ENCODE data around the gene CDC20B. TPM values are rescaled to one million over a fixed set of nuclear protein-coding genes. Genes with fewer than 3 reads are reported as not detected.

CDC20B gene
- total RNA-seq, 1 experiment from 2014 or later, result 0.26 TPM

DNA sequence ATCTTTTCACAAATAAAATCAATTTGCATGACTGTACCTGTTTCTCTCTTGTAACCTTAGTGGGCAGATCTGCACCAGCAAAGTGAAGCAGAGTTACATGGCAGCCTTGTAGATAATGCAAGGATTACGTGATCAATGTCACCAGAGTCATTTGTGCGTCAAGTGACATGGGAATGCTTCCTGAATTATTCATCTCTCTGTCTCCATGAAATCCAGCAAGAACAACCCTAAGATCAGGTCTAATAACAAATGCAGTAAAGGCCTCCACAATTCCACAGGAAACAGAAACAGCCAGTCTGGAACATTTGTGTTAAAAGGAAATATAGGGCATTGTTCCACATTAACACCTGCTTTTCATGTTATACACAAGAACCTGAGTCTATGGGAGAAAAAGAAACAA, 62.8 kb downstream of the CDC20B start:
- peaks cover 10% of the 10 kb centered on the region in 2 experiments for H3K4me1 Mint-ChIP-seq
- no peaks in the 10 kb centered on the region for H3K9me3 ChIP-seq (ENCODE audit: control insufficient read depth, low read depth, low read length)
- H4K8ac ChIP-seq (replicated peaks; ENCODE audit: insufficient read length, low read depth, low read length), result no peak overlapping the region
- TF ChIP-seq, protein P1, sequence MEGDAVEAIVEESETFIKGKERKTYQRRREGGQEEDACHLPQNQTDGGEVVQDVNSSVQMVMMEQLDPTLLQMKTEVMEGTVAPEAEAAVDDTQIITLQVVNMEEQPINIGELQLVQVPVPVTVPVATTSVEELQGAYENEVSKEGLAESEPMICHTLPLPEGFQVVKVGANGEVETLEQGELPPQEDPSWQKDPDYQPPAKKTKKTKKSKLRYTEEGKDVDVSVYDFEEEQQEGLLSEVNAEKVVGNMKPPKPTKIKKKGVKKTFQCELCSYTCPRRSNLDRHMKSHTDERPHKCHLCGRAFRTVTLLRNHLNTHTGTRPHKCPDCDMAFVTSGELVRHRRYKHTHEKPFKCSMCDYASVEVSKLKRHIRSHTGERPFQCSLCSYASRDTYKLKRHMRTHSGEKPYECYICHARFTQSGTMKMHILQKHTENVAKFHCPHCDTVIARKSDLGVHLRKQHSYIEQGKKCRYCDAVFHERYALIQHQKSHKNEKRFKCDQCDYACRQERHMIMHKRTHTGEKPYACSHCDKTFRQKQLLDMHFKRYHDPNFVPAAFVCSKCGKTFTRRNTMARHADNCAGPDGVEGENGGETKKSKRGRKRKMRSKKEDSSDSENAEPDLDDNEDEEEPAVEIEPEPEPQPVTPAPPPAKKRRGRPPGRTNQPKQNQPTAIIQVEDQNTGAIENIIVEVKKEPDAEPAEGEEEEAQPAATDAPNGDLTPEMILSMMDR (conservative IDR thresholded peaks at IDR 0.05), result no peak
- no peak overlapping the region for H2BK120ac ChIP-seq (ENCODE audit: low read depth, low read length, poor library complexity, severe bottlenecking)
- no peaks in the 10 kb centered on the region for H3K23me2 ChIP-seq (ENCODE audit: insufficient read length, low read depth, low read length, poor library complexity, severe bottlenecking)
- H3K9me3 Mint-ChIP-seq, result no peaks in the 10 kb centered on the region
- peak overlapping the region; percentile 6 to 72 (median 58); a peak in 1 of 7 replicates for H3K27ac Mint-ChIP-seq
- H3T11ph ChIP-seq (ENCODE audit: low read length), result no peak overlapping the region
- H3K27me3 ChIP-seq (ENCODE audit: insufficient read depth, low read length), result no peaks in the 10 kb centered on the region
- H3K18ac ChIP-seq (ENCODE audit: insufficient read length, low read depth, low read length), result no peak overlapping the region
- H4K5ac ChIP-seq (ENCODE audit: insufficient read length, low read depth, low read length), result no peak overlapping the region
- no peak overlapping the region for H3K14ac ChIP-seq (ENCODE audit: insufficient read depth, low read length)
- no peaks in the 10 kb centered on the region for H4K20me1 ChIP-seq (ENCODE audit: control insufficient read depth, insufficient read depth, insufficient read length)
- H2BK15ac ChIP-seq (ENCODE audit: low read depth, low read length), result no peak overlapping the region
- H2BK20ac ChIP-seq (ENCODE audit: low read depth, low read length, poor library complexity, severe bottlenecking), result no peak overlapping the region
- DNase-seq, result no peak
- no peak overlapping the region for H3K4me3 Mint-ChIP-seq
- no peak overlapping the region for H3K4ac ChIP-seq (ENCODE audit: low read depth, low read length)
- H2BK5ac ChIP-seq (ENCODE audit: insufficient read length, low read length), result no peak overlapping the region
- H3K4me2 ChIP-seq (ENCODE audit: insufficient read depth, insufficient read length, low read length), result no peak overlapping the region
- no peaks in the 10 kb centered on the region for H3K36me3 Mint-ChIP-seq (ENCODE audit: insufficient read depth in 1 of 3, low read depth in 3 of 3)
- no peaks in the 10 kb centered on the region for H3K79me2 ChIP-seq (ENCODE audit: insufficient read depth, low read length)
- no peak overlapping the region for H3K56ac ChIP-seq (ENCODE audit: insufficient read length, low read depth, low read length)
- no peak overlapping the region for H2AK5ac ChIP-seq (ENCODE audit: insufficient read length, low read length)
- H2AFZ ChIP-seq (ENCODE audit: low read length), result no peak overlapping the region
- H3K9ac ChIP-seq (ENCODE audit: extremely low read depth, insufficient read length, low read length), result no peak overlapping the region
- WGBS (ENCODE audit: extremely low coverage, insufficient read length, low lambda C conversion rate), result no CpG with 5 or more reads among the region's 2 CpGs
- H3K4me1 ChIP-seq (ENCODE audit: insufficient read depth, low read length), result peaks cover 3% of the 10 kb centered on the region
- no peak overlapping the region for H2BK12ac ChIP-seq (ENCODE audit: insufficient read length, low read depth, low read length)
- no peak overlapping the region for H3K27ac ChIP-seq (ENCODE audit: insufficient read length, low read depth, low read length)
- no peak overlapping the region for H3K23ac ChIP-seq (ENCODE audit: insufficient read length, low read depth, low read length)
- no peak overlapping the region for H4K91ac ChIP-seq (ENCODE audit: insufficient read length, low read depth, low read length)
- H3K79me1 ChIP-seq (ENCODE audit: insufficient read depth, low read depth, low read length, poor library complexity, severe bottlenecking), result no peaks in the 10 kb centered on the region
- H3K27me3 Mint-ChIP-seq (ENCODE audit: low read depth), result no peaks in the 10 kb centered on the region; the same call in 1 of the 2 replicates
